SK-N-SH (cell line): ENCODE measurements around the gene TFAP2C. TPM values are rescaled to one million over a fixed set of nuclear protein-coding genes. Genes with fewer than 3 reads are reported as not detected.

Source experiments
- IRF3 ChIP-seq: fragments of 150-350 bp; IDR thresholded peaks from 2 replicates; pipeline ENCODE4 v1.6.1; 2016; ENCODE audit warnings: mild to moderate bottlenecking, low read depth, low read length
- JUND ChIP-seq: IDR thresholded peaks from 2 replicates; pipeline ENCODE4 v1.4.0; 2012
- polyA plus RNA-seq, 3 experiments: library from polyadenylated mRNA; depleted of rRNA; stranded (reverse); fragments of >200 nt; gene quantifications; 2 replicates each; pipeline ENCODE4 v1.2.3, GENCODE V29; 2012
- small RNA-seq, 7 experiments: library from RNA; depleted of rRNA; stranded (forward); fragments of <200 nt; gene quantifications; one replicate each; pipeline ENCODE3, GENCODE V24; 2012

Gene TFAP2C
- polyA plus RNA-seq, 1 of the 3 experiments (the other 2 are of a cell fraction) = not detected

DNA sequence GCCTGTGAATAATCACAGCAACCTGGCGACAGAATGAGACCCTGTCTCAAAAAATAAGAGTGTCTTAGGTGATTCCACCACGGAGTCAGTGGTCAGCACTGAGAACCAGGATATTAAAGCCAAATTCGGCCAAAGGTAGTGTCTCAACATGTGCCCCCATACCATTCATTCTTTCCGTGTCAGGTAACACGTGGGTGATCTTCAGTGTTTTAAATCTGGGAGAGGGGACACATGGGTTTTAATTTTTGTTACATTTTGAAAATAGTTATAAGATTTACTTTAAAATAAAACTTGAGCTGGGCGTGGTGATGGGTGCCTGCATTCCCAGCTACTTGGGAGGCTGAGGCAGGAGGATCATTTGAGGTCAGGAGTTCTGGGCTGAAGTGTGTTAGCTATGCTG lies 59.0 kb downstream of the TFAP2C start (continued):
- TF ChIP-seq IRF3 (no peak), JUND (no peak)

Small RNA genes within 50 kb of the gene (small RNA-seq; reads per million reads assigned to genes)
- gene RN7SL170P = 0 reads per million in 7 experiments
- gene RNU6-1146P = 0 reads per million in 7 experiments

Other genes starting within 250 kb of the TFAP2C start
- 24.6 and 27.6 TPM in 2 replicates for gene AURKA, start 237.1 kb upstream of the TFAP2C start, polyA plus RNA-seq (2012; rRNA removed)
- gene CSTF1, start 236.7 kb upstream of the TFAP2C start, polyA plus RNA-seq (2012; rRNA removed) = 23.4 and 31.2 TPM in 2 replicates
- 0.02 TPM in 1 of 2 replicates, not detected in the other for gene CASS4, start 217.0 kb upstream of the TFAP2C start, polyA plus RNA-seq (2012; rRNA removed)
- gene RTF2, start 160.7 kb upstream of the TFAP2C start, polyA plus RNA-seq (2012; rRNA removed) = 78.2 and 82.8 TPM in 2 replicates
- gene FAM209A, start 104.6 kb upstream of the TFAP2C start, polyA plus RNA-seq (2012; rRNA removed) = not detected in 2 replicates
- gene FAM209B, start 96.1 kb upstream of the TFAP2C start, polyA plus RNA-seq (2012; rRNA removed) = not detected in 2 replicates